Keratinocyte (primary cell): ENCODE results near the gene UGT2B7. TPM values are rescaled to one million over a fixed set of nuclear protein-coding genes. Genes with fewer than 3 reads are reported as not detected.

ENCODE experiments used
- DNase-seq: peaks from one replicate; pipeline ENCODE4 v3.0.0-alpha.2; 2011; ENCODE audit warnings: low read depth, missing footprints, low spot score
- FAIRE-seq: peaks from 2 replicates; lab custom pipeline; 2011; peaks lifted over from hg19 to GRCh38; lab: Jason Lieb, UNC
- H2AFZ ChIP-seq: 2 replicates; pipeline ENCODE4 v1.6.0; 2012; ENCODE audit warnings: low read length, control low read depth, inconsistent platforms; ENCODE audit not compliant: control insufficient read depth
- H3K27ac ChIP-seq: 2 replicates; pipeline ENCODE4 v1.5.1; 2011; ENCODE audit warnings: low read length; ENCODE audit not compliant: control insufficient read depth, insufficient read depth
- H3K27me3 ChIP-seq: 3 replicates; pipeline ENCODE4 v1.6.0; 2011; ENCODE audit warnings: low read length; ENCODE audit not compliant: control insufficient read depth, insufficient read depth; ENCODE audit errors: extremely low read depth
- H3K36me3 ChIP-seq, 2 experiments: 2 replicates in 1 of 2; 3 replicates in 1 of 2; pipeline ENCODE4 v1.5.1; 2011; ENCODE audit warnings: low read length in 2 of 2, mild to moderate bottlenecking in 1 of 2; ENCODE audit not compliant: control insufficient read depth in 2 of 2, insufficient read depth in 2 of 2; ENCODE audit errors: extremely low read depth in 1 of 2
- H3K4me1 ChIP-seq: 3 replicates; pipeline ENCODE4 v1.5.1; 2011; ENCODE audit warnings: low read length; ENCODE audit not compliant: control insufficient read depth, insufficient read depth; ENCODE audit errors: extremely low read depth
- H3K4me2 ChIP-seq: 3 replicates; pipeline ENCODE4 v1.6.0; 2011; ENCODE audit warnings: low read depth, low read length; ENCODE audit not compliant: control insufficient read depth, insufficient read depth; ENCODE audit errors: extremely low read depth
- H3K4me3 ChIP-seq, 3 experiments: fragments of 200-600 bp in 1 of 3; sonication (generic) in 1 of 3; 2 replicates in 2 of 3; 3 replicates in 1 of 3; pipeline ENCODE4 v1.5.1; 2011 to 2016; ENCODE audit warnings: low read length in 3 of 3, mild to moderate bottlenecking in 3 of 3, control low read depth in 2 of 3, inconsistent platforms in 1 of 3, low read depth in 1 of 3, mixed read lengths in 1 of 3, mixed run types in 1 of 3, moderate library complexity in 1 of 3; ENCODE audit not compliant: control insufficient read depth in 2 of 3, insufficient read depth in 2 of 3; ENCODE audit errors: extremely low read depth in 1 of 3
- H3K79me2 ChIP-seq: 2 replicates; pipeline ENCODE4 v1.6.0; 2012; ENCODE audit warnings: low read length; ENCODE audit not compliant: control insufficient read depth, insufficient read depth
- H3K9ac ChIP-seq: 3 replicates; pipeline ENCODE4 v1.6.0; 2011; ENCODE audit warnings: low read length; ENCODE audit not compliant: control insufficient read depth, insufficient read depth; ENCODE audit errors: extremely low read depth
- H3K9me1 ChIP-seq: 3 replicates; pipeline ENCODE4 v1.6.0; 2011; ENCODE audit warnings: low read length; ENCODE audit not compliant: control insufficient read depth, insufficient read depth; ENCODE audit errors: extremely low read depth
- H3K9me3 ChIP-seq: 2 replicates; pipeline ENCODE4 v1.5.1; 2012; ENCODE audit warnings: low read depth, low read length; ENCODE audit not compliant: control insufficient read depth
- H4K20me1 ChIP-seq: 3 replicates; pipeline ENCODE4 v1.6.0; 2011; ENCODE audit warnings: low read length; ENCODE audit not compliant: control insufficient read depth, insufficient read depth; ENCODE audit errors: extremely low read depth
- CTCF ChIP-seq, 3 experiments: IDR thresholded peaks in 1 of 3; conservative IDR thresholded peaks in 1 of 3; optimal IDR thresholded peaks in 1 of 3; 2 replicates in 2 of 3; 3 replicates in 1 of 3; pipeline versions ENCODE3 to v1.5.1; 2011; ENCODE audit warnings: low read length in 3 of 3, mild to moderate bottlenecking in 3 of 3, moderate library complexity in 2 of 3, control low read depth in 1 of 3, inconsistent platforms in 1 of 3; ENCODE audit not compliant: insufficient read depth in 2 of 3; ENCODE audit errors: extremely low read depth in 1 of 3
- EZH2 ChIP-seq: IDR thresholded peaks from one replicate; pipeline ENCODE4 v1.6.1; 2012; ENCODE audit warnings: inconsistent platforms, mild to moderate bottlenecking, low read length, moderate library complexity
- dilution Hi-C: fragments of 300-500 bp; cut with MboI; formaldehyde crosslinking; loops from one replicate; pipeline ENCODE4 v1.7.0; 2020; ENCODE audit warnings: low sequenced_read_pairs; ENCODE audit not compliant: extremely low pct_ligation_motif_present
- polyA plus RNA-seq, 5 experiments: library from polyadenylated mRNA; depleted of rRNA in 3 of 5; stranded (reverse) in 3 of 5; stranded (forward) in 1 of 5; unstranded in 1 of 5; fragments of >200 nt; gene quantifications; 1 replicate in 1 of 5; 2 replicates in 3 of 5; 3 replicates in 1 of 5; pipeline versions ENCODE4 v1.2.1 to v1.2.3, GENCODE V29; 2011 to 2012; ENCODE audit warnings: missing spikeins in 2 of 5, low read depth in 1 of 5, low replicate concordance in 1 of 5

The UGT2B7 gene
- polyA plus RNA-seq, 1 donor (not counting 4 experiments of a cell fraction or from before 2014, with no cell fraction given): 0.05 TPM

GRCh38 chr4:69092190-69092589 lies 4.1 kb upstream of the UGT2B7 start:
- Histone ChIP-seq H3K4me3 (no peak overlapping the region), H3K9me3 (no peaks in the 10 kb centered on the region), H3K27ac (no peak overlapping the region), H2AFZ (peak overlapping the region; percentile 30), H3K79me2 (no peaks in the 10 kb centered on the region), H3K9me1 (no peaks in the 10 kb centered on the region), H3K27me3 (no peaks in the 10 kb centered on the region), H3K4me2 (no peak overlapping the region), H4K20me1 (no peaks in the 10 kb centered on the region), H3K4me1 (peaks cover 16% of the 10 kb centered on the region), H3K36me3 (no peaks in the 10 kb centered on the region), H3K9ac (no peak overlapping the region)
- dilution Hi-C loops: no loop called here
- FAIRE-seq (no peak), DNase-seq (no peak)
- TF ChIP-seq CTCF (optimal IDR thresholded peaks at IDR 0.05 in 1 of 3, IDR thresholded peaks at IDR 0.05 in 1 of 3, conservative IDR thresholded peaks at IDR 0.05 in 1 of 3; ENCODE audit: extremely low read depth in 1 of 3, insufficient read depth in 2 of 3, low read length in 3 of 3) (no peak), EZH2 (no peak)

GRCh38 chr4:69092980-69093568 lies 3.2 kb upstream of the UGT2B7 start:
- Histone ChIP-seq H3K27ac (no peak overlapping the region), H4K20me1 (no peaks in the 10 kb centered on the region), H3K4me1 (peaks cover 16% of the 10 kb centered on the region), H3K79me2 (no peaks in the 10 kb centered on the region), H3K27me3 (no peaks in the 10 kb centered on the region), H3K36me3 (no peaks in the 10 kb centered on the region), H2AFZ (peak overlapping the region; percentile 54), H3K4me2 (no peak overlapping the region), H3K9me3 (no peaks in the 10 kb centered on the region), H3K9me1 (no peaks in the 10 kb centered on the region), H3K9ac (no peak overlapping the region), H3K4me3 (no peak overlapping the region)
- dilution Hi-C loops: no loop called here
- no peak for TF ChIP-seq CTCF (optimal IDR thresholded peaks at IDR 0.05 in 1 of 3, IDR thresholded peaks at IDR 0.05 in 1 of 3, conservative IDR thresholded peaks at IDR 0.05 in 1 of 3; ENCODE audit: extremely low read depth in 1 of 3, insufficient read depth in 2 of 3, low read length in 3 of 3)
- TF ChIP-seq EZH2: no peak
- no peak for FAIRE-seq
- DNase-seq: no peak
